ENCODE data around the gene TMEM187.

Gene TMEM187

DNA sequence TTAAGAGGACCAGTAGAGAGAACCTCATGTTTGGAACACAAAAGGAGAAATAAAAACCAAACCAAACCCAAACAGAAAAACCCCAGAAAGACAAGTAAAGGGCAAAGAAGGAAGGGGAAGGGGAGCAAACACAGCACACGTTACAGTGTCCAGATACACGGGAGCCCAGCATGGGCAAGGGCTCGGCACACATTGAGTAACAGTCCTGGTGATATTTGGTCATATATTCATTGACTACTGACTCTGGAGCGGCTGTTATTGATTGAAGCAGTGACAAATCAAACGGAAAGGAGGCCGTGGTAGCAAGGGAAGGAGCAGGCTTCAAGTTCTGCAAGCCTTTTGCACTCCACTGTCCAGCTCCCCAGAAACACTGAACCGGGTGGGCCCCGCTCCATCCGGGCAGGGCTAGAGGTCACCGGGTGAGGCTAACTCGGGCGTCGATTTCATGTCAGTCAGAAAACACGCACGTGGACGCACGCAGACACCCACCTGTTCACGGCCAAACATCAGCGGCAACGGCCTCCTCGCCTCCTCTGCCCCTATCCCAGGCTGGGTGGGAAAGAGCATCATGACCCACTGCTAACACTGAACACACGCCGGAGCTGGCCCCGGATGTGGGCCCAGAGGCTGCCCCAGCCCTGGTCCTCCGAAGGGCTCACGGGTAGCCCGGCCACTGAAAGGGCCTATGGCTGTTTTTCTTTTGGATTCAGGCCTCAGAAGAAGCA, 50.9 kb downstream of the TMEM187 start:
- DNase-seq, result no peak

DNA sequence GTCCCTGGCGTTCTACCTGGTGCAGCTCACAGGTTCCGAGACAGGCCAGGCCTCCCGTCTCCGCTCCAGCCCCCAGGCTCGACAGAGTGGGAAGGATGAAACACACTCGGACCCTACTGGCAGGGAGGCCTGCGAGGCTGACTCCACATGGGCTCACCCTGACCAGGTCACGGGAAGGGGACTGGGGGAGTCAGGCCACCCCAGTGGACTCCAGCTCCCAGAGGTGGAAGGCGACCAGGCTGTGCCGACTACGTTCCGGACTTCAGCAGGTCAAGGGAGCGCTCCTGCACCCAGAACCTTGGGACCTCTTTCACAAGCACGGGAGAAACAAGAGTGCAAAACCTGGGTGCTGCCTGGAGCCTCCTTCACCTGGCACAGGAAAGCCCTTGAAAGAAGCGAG, 51.7 kb downstream of the TMEM187 start:
- DNase-seq, result no peak

DNA sequence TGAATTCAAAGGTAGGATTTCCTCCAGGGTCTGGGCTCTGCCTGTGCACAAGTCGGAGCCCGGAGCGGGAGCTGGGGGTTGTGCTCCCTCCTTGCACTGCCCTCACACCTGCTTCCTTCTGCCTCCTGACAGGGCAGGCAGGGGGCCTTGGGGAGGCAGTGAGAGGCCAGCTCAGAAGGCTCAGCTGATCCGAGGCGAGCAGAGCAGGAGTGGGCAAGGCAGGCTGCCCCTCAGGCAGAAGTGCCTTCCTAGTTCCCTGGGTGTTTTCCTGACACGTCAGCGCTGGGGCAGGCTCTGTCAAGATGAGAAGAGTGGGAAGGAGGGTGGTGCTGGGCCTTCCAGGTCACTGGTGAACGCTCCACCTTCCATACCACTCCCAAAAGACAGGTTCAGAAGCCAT, 52.7 kb downstream of the TMEM187 start:
- DNase-seq, result no peak

DNA sequence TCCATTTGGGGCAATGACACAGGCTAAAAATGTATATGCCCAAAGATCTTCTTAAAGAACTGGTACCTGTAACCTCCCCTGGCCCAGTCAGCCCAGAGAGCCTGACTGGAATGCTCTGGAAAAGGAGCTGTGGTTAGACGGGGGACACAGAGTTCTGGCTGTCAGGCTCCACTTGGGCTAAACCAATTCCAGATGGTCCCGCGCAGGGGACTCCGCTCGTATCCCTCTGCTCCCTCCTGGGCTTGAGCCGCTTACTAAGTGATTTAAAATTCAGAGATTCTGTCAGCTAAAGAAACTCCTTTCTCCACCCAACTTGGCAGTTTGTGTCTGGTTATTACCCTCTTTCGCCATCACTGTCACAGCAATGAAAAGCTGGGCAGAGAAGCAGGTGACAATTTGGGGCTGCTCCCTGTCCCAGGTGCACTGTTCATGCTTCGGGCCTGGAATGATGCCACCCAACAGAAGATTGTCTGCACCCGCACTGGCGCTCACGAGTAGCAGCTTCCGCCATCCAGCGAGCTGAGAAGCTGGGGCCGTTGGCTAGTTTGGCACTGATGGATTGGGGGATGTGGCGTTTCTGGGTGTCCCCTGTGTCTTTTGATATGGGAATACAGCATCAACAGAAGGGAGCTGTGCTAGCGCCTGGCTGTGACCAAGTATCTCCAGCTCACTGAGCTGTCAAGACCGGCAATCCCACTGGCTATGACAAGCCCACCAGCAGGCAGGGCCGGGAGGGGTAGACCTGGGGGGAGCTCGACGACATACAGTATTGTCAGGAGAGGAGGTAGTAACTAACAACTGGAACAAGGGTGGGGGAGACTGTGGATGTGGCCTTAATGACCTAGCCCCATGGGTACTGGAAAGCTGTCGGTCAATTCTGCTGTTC, 53.8 kb downstream of the TMEM187 start:
- DNase-seq, result no peak

- no peak for DNase-seq
Measured at GRCh38 chrX:154027022-154027402, 54.5 kb downstream of the TMEM187 start.

GRCh38 chrX:154027986-154028385, 55.4 kb downstream of the TMEM187 start:
- no peak for DNase-seq

- no peak for DNase-seq
Measured at GRCh38 chrX:154028502-154029184, 56.1 kb downstream of the TMEM187 start.

- DNase-seq, result no peak
Measured at GRCh38 chrX:154029439-154029838, 56.9 kb downstream of the TMEM187 start.

DNA sequence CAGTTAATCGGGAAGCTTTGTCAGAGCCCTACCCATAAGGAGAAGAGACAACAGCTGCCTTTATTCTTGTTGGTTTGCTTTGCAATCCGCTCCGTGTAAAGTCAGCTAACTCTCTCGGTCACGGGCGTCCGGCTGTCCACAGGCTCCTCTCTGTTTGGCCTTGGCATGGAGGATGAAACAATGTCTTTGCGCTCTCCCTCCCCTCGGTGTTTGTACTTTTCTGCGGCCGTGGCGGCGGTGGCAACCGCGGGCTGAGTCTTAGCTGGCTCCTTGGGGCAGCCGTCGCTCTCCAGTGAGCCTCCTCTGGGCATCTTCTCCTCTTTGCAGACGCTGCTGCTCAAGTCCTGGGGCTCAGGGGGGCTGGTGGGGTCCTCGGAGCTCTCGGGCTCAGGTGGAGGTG, 57.7 kb downstream of the TMEM187 start:
- DNase-seq, result no peak

DNA sequence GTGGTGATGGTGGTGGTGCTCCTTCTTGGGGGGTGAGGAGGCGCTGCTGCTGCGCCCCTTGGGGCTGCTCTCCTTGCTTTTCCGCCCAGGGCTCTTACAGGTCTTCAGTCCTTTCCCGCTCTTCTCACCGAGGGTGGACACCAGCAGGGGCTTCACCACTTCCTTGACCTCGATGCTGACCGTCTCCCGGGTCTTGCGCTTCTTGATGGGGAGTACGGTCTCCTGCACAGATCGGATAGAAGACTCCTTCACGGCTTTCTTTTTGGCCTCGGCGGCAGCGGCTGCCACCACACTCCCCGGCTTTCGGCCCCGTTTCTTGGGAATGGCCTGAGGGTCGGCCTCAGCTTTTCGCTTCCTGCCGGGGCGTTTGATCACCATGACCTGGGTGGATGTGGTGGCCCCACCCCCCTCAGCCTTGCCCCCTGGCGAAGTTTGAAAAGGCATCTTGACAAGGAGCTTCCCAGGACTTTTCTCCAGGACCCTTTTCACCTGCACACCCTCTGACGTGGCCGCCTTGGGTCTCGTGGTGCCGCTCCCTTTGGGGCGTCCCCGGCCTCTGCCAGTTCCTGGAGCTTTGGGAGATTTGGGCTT, 58.3 kb downstream of the TMEM187 start:
- no peak for DNase-seq

DNA sequence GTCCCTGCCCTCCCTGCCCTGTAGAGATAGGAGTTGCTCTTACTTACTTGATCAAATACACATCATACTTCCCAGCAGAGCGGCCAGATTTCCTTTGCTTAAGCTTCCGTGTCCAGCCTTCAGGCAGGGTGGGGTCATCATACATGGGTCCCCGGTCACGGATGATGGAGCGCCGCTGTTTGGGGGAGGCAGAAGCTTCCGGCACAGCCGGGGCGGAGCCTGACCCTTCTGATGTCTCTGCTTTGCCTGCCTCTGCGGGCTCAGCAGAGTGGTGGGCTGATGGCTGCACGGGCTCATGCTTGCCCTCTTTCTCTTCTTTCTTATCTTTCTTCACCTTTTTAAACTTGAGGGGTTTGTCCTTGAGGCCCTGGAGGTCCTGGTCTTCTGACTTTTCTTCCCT, 59.6 kb downstream of the TMEM187 start:
- no peak for DNase-seq

- no peak for DNase-seq
Measured at GRCh38 chrX:154032653-154033052, 60.1 kb downstream of the TMEM187 start.

Data from DMS79 treated with DMSO at 0.1 percent for 48 hours (cell line).